Measurements from ENCODE around the gene TMEM205.

The TMEM205 gene

GRCh38 chr19:11295665-11296245, 50.3 kb downstream of the TMEM205 start, which contains the start of gene TSPAN16:
Gene TSPAN16, plus strand, starts transcription at chr19:11296160. Its CDS starts 138 bp downstream, at chr19:11296298.
- no peak for DNase-seq

- DNase-seq: no peak
Observed at GRCh38 chr19:11295180-11295579, 50.9 kb downstream of the TMEM205 start.

- peak; percentile 82 for DNase-seq
Observed at GRCh38 chr19:11293433-11294389, 52.4 kb downstream of the TMEM205 start.

Data from NCI-H2171 (cell line).